Measurements from ENCODE around the gene ASF1A. TPM values are rescaled to one million over a fixed set of nuclear protein-coding genes. Genes with fewer than 3 reads are reported as not detected.

The ASF1A gene
- total RNA-seq, 1 experiment from 2014 or later, result 30.4 TPM

DNA sequence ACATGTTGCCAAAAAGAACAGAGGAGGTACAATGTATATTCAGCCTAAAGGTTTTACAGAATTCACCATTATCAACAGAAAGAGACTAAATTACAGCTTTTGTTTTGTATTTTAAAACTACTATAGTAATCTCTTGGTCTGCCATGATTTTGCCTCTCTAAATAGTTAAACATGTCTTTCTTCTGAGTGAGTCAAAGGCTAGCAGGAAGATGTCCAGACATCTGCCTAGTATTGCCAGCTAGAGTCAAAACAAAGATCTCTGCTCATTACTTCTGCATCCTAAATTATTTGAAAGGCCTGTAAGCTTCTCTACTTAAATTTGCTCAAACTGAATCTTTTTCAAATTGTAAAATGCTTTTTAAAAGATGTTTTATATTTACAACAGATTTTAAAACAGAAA is 8.8 kb downstream of the ASF1A start:
- no TSS peak for BruUV-seq (replicated peaks)
- Mint-ChIP-seq H3K27ac (ENCODE audit: low read depth, unreplicated experiment) (peak overlapping the region; percentile 83), H3K36me3 (ENCODE audit: insufficient read depth, unreplicated experiment) (peaks cover 51% of the 10 kb centered on the region), H3K9me3 (ENCODE audit: unreplicated experiment) (no peaks in the 10 kb centered on the region), H3K4me3 (ENCODE audit: unreplicated experiment) (no peak overlapping the region), H3K27me3 (ENCODE audit: insufficient read depth, unreplicated experiment) (no peaks in the 10 kb centered on the region), H3K4me1 (ENCODE audit: insufficient read depth, unreplicated experiment) (peaks cover 19% of the 10 kb centered on the region)
- intact Hi-C loops (cut with micrococcal nuclease), result no loop called here
- ChIA-PET POLR2A (interaction anchor here (1.5 to 3.7 kb wide), 2 partner anchors 8 to 10 kb away, joined by 6 to 32 read pairs; partner anchors contain the start of gene ASF1A), CTCF (interaction anchor here (1.0 kb wide), 1 partner anchor 10 kb away, joined by 3 read pairs; no protein-coding TSS in a partner anchor)
- TF ChIP-seq, protein P1, sequence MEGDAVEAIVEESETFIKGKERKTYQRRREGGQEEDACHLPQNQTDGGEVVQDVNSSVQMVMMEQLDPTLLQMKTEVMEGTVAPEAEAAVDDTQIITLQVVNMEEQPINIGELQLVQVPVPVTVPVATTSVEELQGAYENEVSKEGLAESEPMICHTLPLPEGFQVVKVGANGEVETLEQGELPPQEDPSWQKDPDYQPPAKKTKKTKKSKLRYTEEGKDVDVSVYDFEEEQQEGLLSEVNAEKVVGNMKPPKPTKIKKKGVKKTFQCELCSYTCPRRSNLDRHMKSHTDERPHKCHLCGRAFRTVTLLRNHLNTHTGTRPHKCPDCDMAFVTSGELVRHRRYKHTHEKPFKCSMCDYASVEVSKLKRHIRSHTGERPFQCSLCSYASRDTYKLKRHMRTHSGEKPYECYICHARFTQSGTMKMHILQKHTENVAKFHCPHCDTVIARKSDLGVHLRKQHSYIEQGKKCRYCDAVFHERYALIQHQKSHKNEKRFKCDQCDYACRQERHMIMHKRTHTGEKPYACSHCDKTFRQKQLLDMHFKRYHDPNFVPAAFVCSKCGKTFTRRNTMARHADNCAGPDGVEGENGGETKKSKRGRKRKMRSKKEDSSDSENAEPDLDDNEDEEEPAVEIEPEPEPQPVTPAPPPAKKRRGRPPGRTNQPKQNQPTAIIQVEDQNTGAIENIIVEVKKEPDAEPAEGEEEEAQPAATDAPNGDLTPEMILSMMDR (IDR thresholded peaks at IDR 0.05; ENCODE audit: unreplicated experiment), result no peak
- DNase-seq (ENCODE audit: unreplicated experiment), result no peak

DNA sequence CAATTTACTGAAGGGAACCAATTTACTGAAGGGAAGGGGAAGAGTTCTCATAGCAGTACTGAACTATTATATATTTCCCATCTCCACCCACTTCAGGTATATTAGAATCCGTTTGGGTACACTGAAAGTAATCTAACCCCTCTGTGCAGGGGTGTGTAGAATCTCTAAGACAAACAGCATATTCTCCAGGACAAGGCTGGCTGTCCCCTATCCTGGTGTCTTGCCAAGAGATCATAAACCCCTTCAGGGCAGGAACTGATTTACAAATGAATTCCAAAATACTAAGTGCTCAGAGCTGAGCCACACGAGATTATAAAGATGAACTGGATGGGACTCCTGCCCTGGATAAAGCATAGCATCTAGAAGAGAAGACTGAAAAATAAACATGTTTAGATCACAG is 9.2 kb downstream of the ASF1A start:
- TF ChIP-seq, protein P1 (IDR thresholded peaks at IDR 0.05; ENCODE audit: unreplicated experiment), result no peak
- CTCF ChIA-PET, result interaction anchor here (1.0 kb wide), 1 partner anchor 10 kb away, joined by 3 read pairs; no protein-coding TSS in a partner anchor
- H3K4me1 Mint-ChIP-seq (ENCODE audit: insufficient read depth, unreplicated experiment), result peaks cover 19% of the 10 kb centered on the region
- H3K27ac Mint-ChIP-seq (ENCODE audit: low read depth, unreplicated experiment), result peak overlapping the region; percentile 83
- no peak for DNase-seq (ENCODE audit: unreplicated experiment)
- BruUV-seq (replicated peaks), result no TSS peak
- intact Hi-C loops (cut with micrococcal nuclease), result no loop called here
- no peaks in the 10 kb centered on the region for H3K9me3 Mint-ChIP-seq (ENCODE audit: unreplicated experiment)
- peaks cover 55% of the 10 kb centered on the region for H3K36me3 Mint-ChIP-seq (ENCODE audit: insufficient read depth, unreplicated experiment)
- POLR2A ChIA-PET, result interaction anchor here (1.0 to 3.7 kb wide), 3 partner anchors 9 to 32 kb away, joined by 4 to 32 read pairs (median 6); partner anchors contain the start of genes ASF1A and MCM9
- H3K4me3 Mint-ChIP-seq (ENCODE audit: unreplicated experiment), result no peak overlapping the region
- H3K27me3 Mint-ChIP-seq (ENCODE audit: insufficient read depth, unreplicated experiment), result no peaks in the 10 kb centered on the region

DNA sequence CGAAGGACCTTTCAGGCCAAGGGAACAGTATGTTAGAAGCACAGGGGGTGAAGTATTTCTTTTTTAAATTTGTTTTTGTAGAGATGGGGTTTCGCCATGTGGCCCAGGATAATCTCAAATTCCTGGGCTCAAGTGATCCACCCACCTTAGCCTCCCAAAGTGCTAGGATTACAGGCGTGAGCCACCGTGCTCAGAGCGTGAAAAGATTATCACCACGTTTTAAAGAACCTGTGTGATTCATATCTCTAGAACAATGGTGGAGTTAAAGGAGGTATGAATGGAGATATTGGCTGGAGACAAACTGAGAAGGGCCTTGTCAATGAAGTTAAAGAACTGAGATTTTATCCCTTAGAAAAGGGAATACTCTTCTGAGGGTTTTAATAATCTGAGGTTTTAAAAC is 9.7 kb downstream of the ASF1A start:
- TF ChIP-seq, protein P1 (IDR thresholded peaks at IDR 0.05; ENCODE audit: unreplicated experiment), result no peak
- ChIA-PET CTCF (interaction anchor here (1.7 kb wide), 1 partner anchor 8 kb away, joined by 7 read pairs; no protein-coding TSS in a partner anchor), POLR2A (interaction anchor here (1.0 to 3.7 kb wide), 2 partner anchors 9 to 31 kb away, joined by 4 to 32 read pairs; partner anchors contain the start of genes ASF1A and MCM9)
- H3K4me1 Mint-ChIP-seq (ENCODE audit: insufficient read depth, unreplicated experiment), result peaks cover 19% of the 10 kb centered on the region
- no peaks in the 10 kb centered on the region for H3K9me3 Mint-ChIP-seq (ENCODE audit: unreplicated experiment)
- H3K36me3 Mint-ChIP-seq (ENCODE audit: insufficient read depth, unreplicated experiment), result peaks cover 60% of the 10 kb centered on the region
- intact Hi-C loops (cut with micrococcal nuclease), result no loop called here
- H3K27ac Mint-ChIP-seq (ENCODE audit: low read depth, unreplicated experiment), result peak overlapping the region; percentile 83
- no peaks in the 10 kb centered on the region for H3K27me3 Mint-ChIP-seq (ENCODE audit: insufficient read depth, unreplicated experiment)
- BruUV-seq (replicated peaks), result no TSS peak
- no peak overlapping the region for H3K4me3 Mint-ChIP-seq (ENCODE audit: unreplicated experiment)
- no peak for DNase-seq (ENCODE audit: unreplicated experiment)

DNA sequence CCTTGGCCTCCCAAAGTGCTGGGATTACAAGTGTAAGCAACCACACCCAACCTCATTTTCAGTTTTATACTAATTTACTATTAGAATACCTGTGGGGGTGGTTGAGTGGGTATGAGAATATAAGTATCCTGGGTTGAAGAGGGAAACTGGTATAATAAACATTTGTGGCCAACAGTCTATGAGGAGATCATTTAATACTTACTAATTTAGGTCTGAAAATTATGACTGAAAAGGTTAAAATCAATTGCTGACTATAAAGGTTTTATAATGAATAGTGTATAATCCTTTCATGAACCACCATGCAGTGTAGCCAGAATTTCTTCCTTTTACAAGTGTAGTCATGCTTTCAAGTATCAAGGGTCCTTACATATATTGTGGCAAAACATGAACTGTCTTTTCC is 11.1 kb downstream of the ASF1A start:
- BruUV-seq (replicated peaks), result no TSS peak
- CTCF ChIA-PET, result interaction anchor here (0.8 to 1.7 kb wide), 2 partner anchors 8 to 10 kb away, joined by 3 to 7 read pairs; no protein-coding TSS in a partner anchor
- intact Hi-C loops (cut with micrococcal nuclease), result no loop called here
- POLR2A ChIA-PET, result interaction anchor here (3.7 kb wide), 1 partner anchor 11 kb away, joined by 32 read pairs; the partner anchor contains the start of gene ASF1A
- TF ChIP-seq, protein P1 (IDR thresholded peaks at IDR 0.05; ENCODE audit: unreplicated experiment), result no peak
- peaks cover 13% of the 10 kb centered on the region for H3K4me1 Mint-ChIP-seq (ENCODE audit: insufficient read depth, unreplicated experiment)
- H3K27me3 Mint-ChIP-seq (ENCODE audit: insufficient read depth, unreplicated experiment), result no peaks in the 10 kb centered on the region
- no peak for DNase-seq (ENCODE audit: unreplicated experiment)
- H3K4me3 Mint-ChIP-seq (ENCODE audit: unreplicated experiment), result no peak overlapping the region
- peaks cover 63% of the 10 kb centered on the region for H3K36me3 Mint-ChIP-seq (ENCODE audit: insufficient read depth, unreplicated experiment)
- H3K27ac Mint-ChIP-seq (ENCODE audit: low read depth, unreplicated experiment), result no peak overlapping the region
- no peaks in the 10 kb centered on the region for H3K9me3 Mint-ChIP-seq (ENCODE audit: unreplicated experiment)
